ENCODE results near the gene FAM98C.

Gene FAM98C

DNA sequence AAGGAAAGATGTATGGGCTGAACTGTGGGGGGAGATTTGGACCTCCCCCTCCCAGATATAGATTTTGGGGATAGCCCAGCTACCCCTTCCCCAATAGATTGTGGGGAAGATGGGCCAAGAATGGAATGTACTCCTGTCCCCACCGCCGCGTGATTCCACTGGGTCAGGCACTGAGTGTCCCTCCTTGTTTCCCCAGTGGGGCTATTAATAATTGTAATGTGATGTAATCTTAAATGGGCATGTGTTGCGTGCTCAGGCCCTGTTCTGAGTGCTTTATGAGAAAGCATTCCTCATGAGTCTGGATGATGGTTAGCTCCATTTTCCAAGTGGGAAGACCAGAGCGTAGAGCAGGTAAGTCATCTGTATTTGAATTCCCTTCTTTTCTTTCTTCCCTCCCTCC, 27.1 kb upstream of the FAM98C start:
- TF ChIP-seq, protein P1, sequence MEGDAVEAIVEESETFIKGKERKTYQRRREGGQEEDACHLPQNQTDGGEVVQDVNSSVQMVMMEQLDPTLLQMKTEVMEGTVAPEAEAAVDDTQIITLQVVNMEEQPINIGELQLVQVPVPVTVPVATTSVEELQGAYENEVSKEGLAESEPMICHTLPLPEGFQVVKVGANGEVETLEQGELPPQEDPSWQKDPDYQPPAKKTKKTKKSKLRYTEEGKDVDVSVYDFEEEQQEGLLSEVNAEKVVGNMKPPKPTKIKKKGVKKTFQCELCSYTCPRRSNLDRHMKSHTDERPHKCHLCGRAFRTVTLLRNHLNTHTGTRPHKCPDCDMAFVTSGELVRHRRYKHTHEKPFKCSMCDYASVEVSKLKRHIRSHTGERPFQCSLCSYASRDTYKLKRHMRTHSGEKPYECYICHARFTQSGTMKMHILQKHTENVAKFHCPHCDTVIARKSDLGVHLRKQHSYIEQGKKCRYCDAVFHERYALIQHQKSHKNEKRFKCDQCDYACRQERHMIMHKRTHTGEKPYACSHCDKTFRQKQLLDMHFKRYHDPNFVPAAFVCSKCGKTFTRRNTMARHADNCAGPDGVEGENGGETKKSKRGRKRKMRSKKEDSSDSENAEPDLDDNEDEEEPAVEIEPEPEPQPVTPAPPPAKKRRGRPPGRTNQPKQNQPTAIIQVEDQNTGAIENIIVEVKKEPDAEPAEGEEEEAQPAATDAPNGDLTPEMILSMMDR (IDR thresholded peaks at IDR 0.05; ENCODE audit: low read depth, low read length), result no peak
- TF ChIP-seq, protein P2, sequence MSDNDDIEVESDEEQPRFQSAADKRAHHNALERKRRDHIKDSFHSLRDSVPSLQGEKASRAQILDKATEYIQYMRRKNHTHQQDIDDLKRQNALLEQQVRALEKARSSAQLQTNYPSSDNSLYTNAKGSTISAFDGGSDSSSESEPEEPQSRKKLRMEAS (IDR thresholded peaks at IDR 0.05; ENCODE audit: low read depth, low read length), result no peak
- TF ChIP-seq MYC (IDR thresholded peaks at IDR 0.05; ENCODE audit: low read depth, low read length) (no peak), POLR2A (IDR thresholded peaks at IDR 0.05; ENCODE audit: extremely low read depth, insufficient read length) (no peak)
- no peak for DNase-seq (ENCODE audit: low read depth)
- peak overlapping the region; percentile 87 for H3K4me3 ChIP-seq (ENCODE audit: low read depth, low read length)

DNA sequence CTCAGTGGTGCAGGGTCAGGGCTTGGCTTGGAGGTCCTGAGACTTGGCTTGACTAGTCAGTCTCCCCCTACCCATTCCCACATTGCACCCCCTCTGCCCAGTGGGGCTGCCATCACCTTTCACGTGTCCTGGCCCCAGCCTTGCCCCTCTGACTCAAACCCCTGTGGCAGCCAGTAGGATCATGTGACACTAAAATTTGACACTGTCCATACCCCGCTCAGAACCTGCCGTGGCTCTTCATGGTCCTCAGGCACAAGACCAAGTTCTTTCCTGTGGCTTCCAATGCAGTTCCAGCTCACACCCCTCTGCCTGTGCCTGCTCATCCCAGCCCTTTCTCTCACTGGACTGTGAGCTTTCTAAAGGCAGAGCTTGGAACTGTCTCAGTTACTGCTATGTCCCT, 26.3 kb upstream of the FAM98C start:
- no peak overlapping the region for H3K4me3 ChIP-seq (ENCODE audit: low read depth, low read length)
- DNase-seq (ENCODE audit: low read depth), result no peak
- no peak for TF ChIP-seq MYC (IDR thresholded peaks at IDR 0.05; ENCODE audit: low read depth, low read length)
- TF ChIP-seq, protein P1 (IDR thresholded peaks at IDR 0.05; ENCODE audit: low read depth, low read length), result no peak
- TF ChIP-seq POLR2A (IDR thresholded peaks at IDR 0.05; ENCODE audit: extremely low read depth, insufficient read length), result no peak
- TF ChIP-seq, protein P2 (IDR thresholded peaks at IDR 0.05; ENCODE audit: low read depth, low read length), result no peak

DNA sequence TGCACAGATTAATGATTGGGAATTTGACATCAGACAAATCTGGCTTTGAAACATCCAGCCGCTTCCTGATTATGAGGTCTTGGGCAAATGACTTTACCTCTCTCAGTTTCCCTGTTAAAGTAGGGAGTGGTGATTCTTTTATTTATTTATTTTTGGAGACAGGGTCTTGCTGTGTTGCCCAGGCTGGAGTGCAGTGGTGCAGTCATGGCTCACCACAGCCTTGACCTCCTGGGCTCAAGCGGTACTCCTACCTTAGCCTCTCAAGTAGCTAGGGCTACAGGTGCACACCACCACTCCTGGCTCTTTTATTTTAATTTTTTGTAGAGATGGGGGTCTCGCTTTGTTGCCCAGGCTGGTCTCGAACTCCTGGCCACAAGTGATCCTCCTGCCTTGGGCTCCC, 25.8 kb upstream of the FAM98C start:
- DNase-seq (ENCODE audit: low read depth), result no peak
- H3K4me3 ChIP-seq (ENCODE audit: low read depth, low read length), result no peak overlapping the region
- TF ChIP-seq POLR2A (IDR thresholded peaks at IDR 0.05; ENCODE audit: extremely low read depth, insufficient read length) (no peak), MYC (IDR thresholded peaks at IDR 0.05; ENCODE audit: low read depth, low read length) (no peak)
- TF ChIP-seq, protein P1 (IDR thresholded peaks at IDR 0.05; ENCODE audit: low read depth, low read length), result no peak
- TF ChIP-seq, protein P2 (IDR thresholded peaks at IDR 0.05; ENCODE audit: low read depth, low read length), result no peak

DNA sequence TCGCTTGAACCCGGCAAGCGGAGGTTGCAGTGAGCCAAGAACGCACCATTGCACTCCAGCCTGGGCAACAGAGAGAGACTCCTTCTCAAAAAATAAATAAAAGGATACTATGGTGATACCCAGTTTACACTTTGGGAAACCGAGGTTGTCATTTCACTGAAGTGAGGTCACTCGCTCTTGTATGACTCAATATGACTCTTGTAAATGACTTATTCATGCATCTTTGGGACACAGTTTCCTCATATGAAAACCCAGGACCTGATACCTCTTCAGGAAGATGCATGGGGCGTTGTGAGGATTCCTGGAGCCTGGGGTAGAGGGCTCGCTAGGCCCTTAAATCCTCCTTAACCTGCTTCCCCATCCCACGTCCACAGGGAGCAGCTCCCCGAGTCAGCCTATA, 24.0 kb upstream of the FAM98C start:
- TF ChIP-seq, protein P1 (IDR thresholded peaks at IDR 0.05; ENCODE audit: low read depth, low read length), result no peak
- TF ChIP-seq POLR2A (IDR thresholded peaks at IDR 0.05; ENCODE audit: extremely low read depth, insufficient read length), result no peak
- TF ChIP-seq MYC (IDR thresholded peaks at IDR 0.05; ENCODE audit: low read depth, low read length), result no peak
- TF ChIP-seq, protein P2 (IDR thresholded peaks at IDR 0.05; ENCODE audit: low read depth, low read length), result no peak
- no peak for DNase-seq (ENCODE audit: low read depth)
- H3K4me3 ChIP-seq (ENCODE audit: low read depth, low read length), result no peak overlapping the region

DNA sequence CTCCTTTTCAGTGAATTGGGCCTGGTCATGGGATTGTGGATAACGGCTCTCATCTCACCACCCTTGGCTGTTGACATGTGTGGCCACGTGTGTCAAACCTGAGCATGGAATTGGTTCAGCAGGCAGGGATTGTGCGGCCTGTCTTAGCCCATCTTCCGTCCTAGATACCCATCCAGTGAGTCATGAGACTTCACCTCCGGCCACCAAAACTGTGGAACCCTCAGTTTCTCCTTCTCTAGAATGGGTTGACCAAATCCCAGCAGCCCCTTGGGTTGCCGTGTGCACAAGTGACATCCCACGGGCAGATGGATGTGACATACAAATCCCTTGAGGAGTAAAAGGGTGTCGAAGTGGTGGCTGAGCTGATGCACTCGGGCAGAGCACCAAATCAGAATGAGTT, 21.8 kb upstream of the FAM98C start:
- no peak overlapping the region for H3K4me3 ChIP-seq (ENCODE audit: low read depth, low read length)
- TF ChIP-seq POLR2A (IDR thresholded peaks at IDR 0.05; ENCODE audit: extremely low read depth, insufficient read length) (no peak), MYC (IDR thresholded peaks at IDR 0.05; ENCODE audit: low read depth, low read length) (no peak)
- TF ChIP-seq, protein P2 (IDR thresholded peaks at IDR 0.05; ENCODE audit: low read depth, low read length), result no peak
- TF ChIP-seq, protein P1 (IDR thresholded peaks at IDR 0.05; ENCODE audit: low read depth, low read length), result no peak

DNA sequence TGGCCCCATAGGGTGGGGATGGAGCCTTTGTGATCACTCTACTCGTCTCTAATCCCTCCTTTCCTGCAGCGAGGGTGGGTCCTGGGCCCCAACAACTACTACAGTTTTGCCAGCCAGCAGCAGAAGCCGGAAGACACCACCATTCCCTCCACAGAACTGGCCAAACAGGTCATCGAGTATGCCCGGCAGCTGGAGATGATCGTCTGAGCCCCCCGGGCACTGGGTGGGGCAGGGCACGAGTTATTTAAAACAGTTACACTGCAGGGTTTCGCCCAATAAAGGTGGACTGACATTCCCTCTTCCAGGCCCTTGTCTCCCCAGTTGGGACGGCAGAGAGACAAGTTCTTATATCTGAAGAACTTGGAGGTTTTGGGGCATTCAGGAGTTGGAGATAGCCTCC, 19.7 kb upstream of the FAM98C start:
- no peak overlapping the region for H3K4me3 ChIP-seq (ENCODE audit: low read depth, low read length)
- DNase-seq (ENCODE audit: low read depth), result no peak
- TF ChIP-seq, protein P1 (IDR thresholded peaks at IDR 0.05; ENCODE audit: low read depth, low read length), result no peak
- TF ChIP-seq, protein P2 (IDR thresholded peaks at IDR 0.05; ENCODE audit: low read depth, low read length), result no peak
- no peak for TF ChIP-seq POLR2A (IDR thresholded peaks at IDR 0.05; ENCODE audit: extremely low read depth, insufficient read length)
- no peak for TF ChIP-seq MYC (IDR thresholded peaks at IDR 0.05; ENCODE audit: low read depth, low read length)

More for the DNA sequence above, 21.8 kb upstream of the FAM98C start:
- DNase-seq (ENCODE audit: low read depth), result no peak
